K562 (cell line): ENCODE measurements around the gene TMEM185B. TPM values are rescaled to one million over a fixed set of nuclear protein-coding genes. Genes with fewer than 3 reads are reported as not detected.
"Not testable (repeated sequence)": the region's sequence is repeated elsewhere in the genome, so short reads cannot be mapped to it uniquely, and the experiment has no call there.

Experiments used
- ATAC-seq: fragments of 200-7000 bp; cut with Tn5 transposase; 3 replicates; pipeline ENCODE4 v1.9.1; 2020; ENCODE audit warnings: moderate library complexity
- BruUV-seq: library from RNA; stranded (reverse); fragments of 400-500 nt; replicated peaks from 2 replicates; lab custom pipeline; 2021; lab: Mats Ljungman, UMichigan
- CTCF ChIA-PET: fragments of 300-600 bp; formaldehyde crosslinking; extraction: SDS; loops from one replicate; lab custom pipeline; 2021; ENCODE audit warnings: low intra/inter-chr PET ratio; lab: Yijun Ruan, JAX
- POLR2A ChIA-PET: fragments of 300-600, 350-650 bp; sonication (Branson Sonifier 250); formaldehyde crosslinking; extraction: SDS; loops from one replicate; lab custom pipeline; 2021; ENCODE audit warnings: antibody characterized with exemption, inconsistent platforms; lab: Yijun Ruan, JAX
- DNase-seq, 4 experiments: peaks; one replicate each; pipeline versions ENCODE4 v3.0.0 to v3.0.0-alpha.2; 2011 to 2018; ENCODE audit warnings: low spot score in 3 of 4, mixed read lengths in 3 of 4; ENCODE audit errors: extremely low read depth in 1 of 4
- FAIRE-seq: peaks from 2 replicates; lab custom pipeline; 2011; peaks lifted over from hg19 to GRCh38; lab: Jason Lieb, UNC
- H2AFZ ChIP-seq: 2 replicates; pipeline ENCODE4 v1.6.0; 2011; ENCODE audit warnings: low read depth, low read length, control low read depth, inconsistent platforms
- H3K27ac ChIP-seq: fragments of 200-600 bp; 3 replicates; pipeline ENCODE4 v1.8.0; 2011; ENCODE audit warnings: low read depth, mild to moderate bottlenecking, control low read depth, inconsistent platforms, low read length, moderate library complexity, mixed read lengths; ENCODE audit errors: extremely low read depth
- H3K27me3 ChIP-seq, 2 experiments: fragments of 300-600 bp in 1 of 2; 2 replicates in 1 of 2; 3 replicates in 1 of 2; pipeline versions ENCODE4 v1.6.0 to v1.8.0; 2011; ENCODE audit warnings: inconsistent platforms in 2 of 2, low read length in 2 of 2, mild to moderate bottlenecking in 1 of 2, mixed read lengths in 1 of 2, moderate library complexity in 1 of 2; ENCODE audit not compliant: control insufficient read depth in 2 of 2, insufficient read depth in 2 of 2
- H3K36me3 ChIP-seq: fragments of 300-600 bp; 3 replicates; pipeline ENCODE4 v1.8.0; 2011; ENCODE audit warnings: mild to moderate bottlenecking, low read length, inconsistent platforms; ENCODE audit not compliant: control insufficient read depth, insufficient read depth
- H3K4me1 ChIP-seq, 2 experiments: fragments of 200-600 bp in 1 of 2; replicated peaks in 1 of 2; 2 replicates in 1 of 2; 3 replicates in 1 of 2; pipeline versions ENCODE4 v1.5.1 to v1.8.0; 2011; ENCODE audit warnings: inconsistent platforms in 2 of 2, low read length in 2 of 2, mild to moderate bottlenecking in 1 of 2, mixed read lengths in 1 of 2, moderate library complexity in 1 of 2; ENCODE audit not compliant: control insufficient read depth in 2 of 2, insufficient read depth in 2 of 2
- H3K4me2 ChIP-seq: 2 replicates; pipeline ENCODE4 v1.6.1; 2011; ENCODE audit warnings: low read length, control low read depth, inconsistent platforms, mixed read lengths; ENCODE audit not compliant: insufficient read depth
- H3K4me3 ChIP-seq: fragments of 200-600 bp; sonication (generic), shearing (Covaris generic); 2 replicates; pipeline ENCODE4 v1.5.1; 2016; ENCODE audit warnings: control low read depth, inconsistent platforms
- H3K79me2 ChIP-seq: fragments of 200-600 bp; 3 replicates; pipeline ENCODE4 v1.8.0; 2011; ENCODE audit warnings: low read length, inconsistent platforms; ENCODE audit not compliant: control insufficient read depth, insufficient read depth
- H3K9ac ChIP-seq, 2 experiments: 2 replicates each; pipeline versions ENCODE4 v1.6.0 to v1.6.1; 2011; ENCODE audit warnings: low read depth in 2 of 2, low read length in 2 of 2, control low read depth in 1 of 2, inconsistent platforms in 1 of 2, mild to moderate bottlenecking in 1 of 2, mixed read lengths in 1 of 2; ENCODE audit not compliant: insufficient read depth in 1 of 2
- H3K9me1 ChIP-seq: one replicate; pipeline ENCODE4 v1.6.0; 2011; ENCODE audit warnings: inconsistent platforms, mild to moderate bottlenecking, low read length, moderate library complexity; ENCODE audit not compliant: control insufficient read depth, insufficient read depth
- H3K9me3 ChIP-seq: replicated peaks from 2 replicates; pipeline ENCODE4 v1.5.1; 2011; ENCODE audit warnings: low read depth, low read length, inconsistent platforms; ENCODE audit not compliant: control insufficient read depth, insufficient read depth
- H4K20me1 ChIP-seq: replicated peaks from 2 replicates; pipeline ENCODE4 v1.6.1; 2011; ENCODE audit warnings: low read length, inconsistent platforms, mixed read lengths; ENCODE audit not compliant: control insufficient read depth, insufficient read depth
- BCOR ChIP-seq: fragments of 450-650 bp; IDR thresholded peaks from 2 replicates; pipeline ENCODE4 v1.6.1; 2016
- CAMTA2 ChIP-seq: fragments of 250-450 bp; sonication (Bioruptor Pico); conservative IDR thresholded peaks from 2 replicates; pipeline ENCODE4 v1.5.1; 2022
- CCAR2 ChIP-seq: fragments of 200-400 bp; formaldehyde crosslinking; IDR thresholded peaks from 2 replicates; pipeline ENCODE4 v1.6.1; 2017; ENCODE audit warnings: mild to moderate bottlenecking, low read depth, low read length
- DNMT1 ChIP-seq: fragments of 450-650 bp; IDR thresholded peaks from 2 replicates; pipeline ENCODE4 v1.6.1; 2016; ENCODE audit warnings: antibody characterized with exemption, mild to moderate bottlenecking
- HMG20B ChIP-seq: fragments of 250-450 bp; sonication (Bioruptor Pico); IDR thresholded peaks from 2 replicates; pipeline ENCODE4 v1.5.0; 2021; ENCODE audit warnings: mild to moderate bottlenecking
- KDM1A ChIP-seq, 2 experiments: fragments of 450-650 bp; IDR thresholded peaks; 2 replicates each; pipeline ENCODE4 v1.6.1; 2016; ENCODE audit warnings: mild to moderate bottlenecking in 2 of 2
- NEUROD1 ChIP-seq: fragments of 150-350 bp; IDR thresholded peaks from 2 replicates; pipeline ENCODE4 v1.6.1; 2014; ENCODE audit warnings: borderline replicate concordance, low read length, low read depth; ENCODE audit not compliant: partially characterized antibody
- POU5F1 ChIP-seq: fragments of 150-350 bp; IDR thresholded peaks from 2 replicates; pipeline ENCODE4 v1.6.1; 2014; ENCODE audit warnings: borderline replicate concordance, low read length, low read depth, mild to moderate bottlenecking; ENCODE audit not compliant: partially characterized antibody
- RBM25 ChIP-seq: fragments of 200-400 bp; formaldehyde crosslinking; IDR thresholded peaks from 2 replicates; pipeline ENCODE4 v1.6.1; 2018; ENCODE audit warnings: low read length, low read depth, moderate library complexity; ENCODE audit not compliant: severe bottlenecking
- SMARCA5 ChIP-seq: fragments of 450-650 bp; IDR thresholded peaks from 2 replicates; pipeline ENCODE4 v1.6.1; 2016
- ZNF146 ChIP-seq: IDR thresholded peaks from one replicate; pipeline ENCODE4 v1.6.1; 2018; ENCODE audit warnings: missing compliant biosample characterization; ENCODE audit not compliant: unreplicated experiment
- WGBS: fragments of 100-300 bp; shearing (Covaris generic); methylation state at CpG from one replicate; pipeline ENCODE4 v1.1.6; 2016; ENCODE audit warnings: low coverage, mixed read lengths; ENCODE audit not compliant: insufficient coverage; ENCODE audit errors: missing lambda C conversion rate; 5-methylcytosine and 5-hydroxymethylcytosine counted together
- in situ Hi-C: fragments of 300-500 bp; cut with MboI; formaldehyde crosslinking; loops from 4 replicates; pipeline ENCODE4 v1.15.0; 2018; ENCODE audit warnings: inconsistent platforms, mixed read lengths
- intact Hi-C: fragments of 100-400 bp; cut with micrococcal nuclease; formaldehyde crosslinking; loops from 2 replicates; pipeline ENCODE4 v1.14.2; 2022
- polyA plus RNA-seq, 8 experiments: library from polyadenylated mRNA; depleted of rRNA in 4 of 8; stranded (reverse) in 5 of 8; unstranded in 3 of 8; fragments of >200 nt; fragmentation: Nextera tagmentation in 2 of 8; fragmentation: Illumina TruSeq in 1 of 8; extraction: Ambion mirVana in 2 of 8; extraction: Trizol in 1 of 8; gene quantifications; 2 replicates each; pipeline versions ENCODE4 v1.2.1 to v1.2.3, GENCODE V29; 2011 to 2014; ENCODE audit warnings: inconsistent platforms in 1 of 8, missing spikeins in 1 of 8
- total RNA-seq, 7 experiments: library from RNA; depleted of rRNA in 6 of 7; stranded (reverse); fragments of >200 nt in 6 of 7; fragmentation: Illumina TruSeq in 2 of 7; extraction: Trizol in 2 of 7; gene quantifications; 2 replicates each; pipeline versions ENCODE4 v1.2.1 to v1.2.3, GENCODE V29; 2011 to 2021; ENCODE audit warnings: low replicate concordance in 1 of 7
- TF ChIP-seq, protein P1 (sequence below), 2 experiments: fragments of 150-350 bp in 1 of 2; IDR thresholded peaks; 2 replicates each; pipeline ENCODE4 v1.6.1; 2012 to 2016; ENCODE audit warnings: low read depth in 2 of 2, low read length in 2 of 2, mild to moderate bottlenecking in 1 of 2, moderate library complexity in 1 of 2
- TF ChIP-seq, protein P2 (sequence below): sonication (generic); formaldehyde crosslinking; IDR thresholded peaks from 2 replicates; pipeline ENCODE4 v1.8.0; 2022; ENCODE audit warnings: mild to moderate bottlenecking, low read depth, missing genetic modification reagents

Gene TMEM185B
- total and polyA plus RNA-seq, 9 of the 15 experiments (the other 6 are each of a cell fraction or from before 2014, with no cell fraction given) = 2.9 to 28.2 (median 11.5) TPM

DNA sequence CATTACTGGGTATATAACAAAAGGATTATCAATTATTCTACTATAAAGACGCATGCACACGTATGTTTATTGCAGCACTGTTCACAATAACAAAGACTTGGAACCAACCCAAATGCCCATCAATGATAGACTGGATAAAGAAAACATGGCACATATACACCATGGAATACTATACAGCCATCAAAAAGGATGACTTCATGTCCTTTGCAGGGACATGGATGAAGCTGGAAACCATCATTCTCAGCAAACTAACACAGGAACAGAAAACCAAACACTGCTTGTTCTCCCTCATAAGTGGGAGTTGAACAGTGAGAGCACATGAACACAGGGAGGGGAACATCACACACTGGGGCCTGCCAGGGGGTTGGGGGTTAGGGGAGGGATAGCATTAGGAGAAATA lies 12.0 kb upstream of the TMEM185B start:
- intact Hi-C loops, BruUV-seq, H3K9me3 ChIP-seq, H3K27me3 ChIP-seq, H3K79me2 ChIP-seq, H3K9me1 ChIP-seq, H3K36me3 ChIP-seq: not testable (repeated sequence)
- WGBS = 35% methylated on average over 2 of the region's 2 CpGs
- TF ChIP-seq SMARCA5 = 0 out of 2 replicates have a peak, but pooled peaks have one; percentile 49
- TF ChIP-seq BCOR = peak; percentile 84
- peak; percentile 27 for TF ChIP-seq RBM25
- TF ChIP-seq ZNF146 (CRISPR knock-in tag) = peak; percentile 98
- TF ChIP-seq KDM1A (IDR thresholded peaks at IDR 0.05) = peak; percentile 49 to 64; a peak in 2 of 4 replicates
- TF ChIP-seq, all 486 proteins: peak for 5; not testable (repeated sequence) for 481
- H3K4me3 ChIP-seq, H3K4me2 ChIP-seq, in situ Hi-C loops, FAIRE-seq, H3K9ac ChIP-seq, CTCF ChIA-PET, ATAC-seq, DNase-seq, H2AFZ ChIP-seq, H4K20me1 ChIP-seq, H3K27ac ChIP-seq: not testable (repeated sequence)
- POLR2A ChIA-PET = interaction anchor here (1.6 kb wide), 1 partner anchor 8 kb away, joined by 4 read pairs; no protein-coding TSS in a partner anchor
- peaks cover 18 to 23% of the 10 kb centered on the region in 2 experiments for H3K4me1 ChIP-seq

DNA sequence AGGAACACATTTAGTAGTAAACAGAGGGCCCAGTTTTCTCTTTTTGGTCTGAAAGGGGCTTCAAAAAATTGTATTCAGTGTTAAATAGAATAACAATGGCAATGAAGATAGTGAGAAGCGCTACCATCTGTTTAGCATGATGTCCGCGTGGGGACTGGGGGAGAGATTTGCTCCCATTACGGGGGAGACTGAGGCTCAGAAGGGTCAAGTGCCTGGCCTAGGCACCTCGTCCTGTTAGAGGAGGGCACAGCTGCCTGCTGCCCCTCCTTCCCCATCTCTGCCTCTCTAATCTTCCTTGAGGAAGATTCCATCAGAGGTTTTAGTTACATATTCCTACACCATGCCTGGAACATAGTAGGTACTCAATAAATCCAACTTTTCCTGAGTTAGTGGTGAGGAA lies 10.1 kb upstream of the TMEM185B start:
- H3K9me3 ChIP-seq = no peaks in the 10 kb centered on the region
- no peaks in the 10 kb centered on the region for H4K20me1 ChIP-seq
- ATAC-seq (no peak), DNase-seq (no peak), FAIRE-seq (no peak)
- H3K9me1 ChIP-seq = no peaks in the 10 kb centered on the region
- H2AFZ ChIP-seq = no peak overlapping the region
- no peak overlapping the region for H3K4me3 ChIP-seq
- in situ Hi-C loops (no loop called here), intact Hi-C loops (no loop called here)
- no TSS peak for BruUV-seq
- H3K4me1 ChIP-seq = peaks cover 9 to 11% of the 10 kb centered on the region in 2 experiments; a peak in 4 of 5 replicates
- H3K9ac ChIP-seq = no peak overlapping the region
- H3K4me2 ChIP-seq = no peak overlapping the region
- no peaks in the 10 kb centered on the region for H3K27me3 ChIP-seq
- ChIA-PET POLR2A (no interaction called here), CTCF (no interaction called here)
- WGBS = 80% methylated on average over 5 of the region's 5 CpGs
- H3K27ac ChIP-seq = no peak overlapping the region
- H3K79me2 ChIP-seq = no peaks in the 10 kb centered on the region
- no peaks in the 10 kb centered on the region for H3K36me3 ChIP-seq
- TF ChIP-seq CCAR2 (no peak), POU5F1 (no peak), HMG20B (CRISPR knock-in tag) (no peak), DNMT1 (no peak), NEUROD1 (no peak), CAMTA2 (CRISPR knock-in tag) (no peak)
- TF ChIP-seq, protein P1, sequence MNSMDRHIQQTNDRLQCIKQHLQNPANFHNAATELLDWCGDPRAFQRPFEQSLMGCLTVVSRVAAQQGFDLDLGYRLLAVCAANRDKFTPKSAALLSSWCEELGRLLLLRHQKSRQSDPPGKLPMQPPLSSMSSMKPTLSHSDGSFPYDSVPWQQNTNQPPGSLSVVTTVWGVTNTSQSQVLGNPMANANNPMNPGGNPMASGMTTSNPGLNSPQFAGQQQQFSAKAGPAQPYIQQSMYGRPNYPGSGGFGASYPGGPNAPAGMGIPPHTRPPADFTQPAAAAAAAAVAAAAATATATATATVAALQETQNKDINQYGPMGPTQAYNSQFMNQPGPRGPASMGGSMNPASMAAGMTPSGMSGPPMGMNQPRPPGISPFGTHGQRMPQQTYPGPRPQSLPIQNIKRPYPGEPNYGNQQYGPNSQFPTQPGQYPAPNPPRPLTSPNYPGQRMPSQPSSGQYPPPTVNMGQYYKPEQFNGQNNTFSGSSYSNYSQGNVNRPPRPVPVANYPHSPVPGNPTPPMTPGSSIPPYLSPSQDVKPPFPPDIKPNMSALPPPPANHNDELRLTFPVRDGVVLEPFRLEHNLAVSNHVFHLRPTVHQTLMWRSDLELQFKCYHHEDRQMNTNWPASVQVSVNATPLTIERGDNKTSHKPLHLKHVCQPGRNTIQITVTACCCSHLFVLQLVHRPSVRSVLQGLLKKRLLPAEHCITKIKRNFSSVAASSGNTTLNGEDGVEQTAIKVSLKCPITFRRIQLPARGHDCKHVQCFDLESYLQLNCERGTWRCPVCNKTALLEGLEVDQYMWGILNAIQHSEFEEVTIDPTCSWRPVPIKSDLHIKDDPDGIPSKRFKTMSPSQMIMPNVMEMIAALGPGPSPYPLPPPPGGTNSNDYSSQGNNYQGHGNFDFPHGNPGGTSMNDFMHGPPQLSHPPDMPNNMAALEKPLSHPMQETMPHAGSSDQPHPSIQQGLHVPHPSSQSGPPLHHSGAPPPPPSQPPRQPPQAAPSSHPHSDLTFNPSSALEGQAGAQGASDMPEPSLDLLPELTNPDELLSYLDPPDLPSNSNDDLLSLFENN (IDR thresholded peaks at IDR 0.05; ENCODE audit: low read depth in 2 of 2, low read length in 2 of 2) = no peak
- TF ChIP-seq, protein P2, sequence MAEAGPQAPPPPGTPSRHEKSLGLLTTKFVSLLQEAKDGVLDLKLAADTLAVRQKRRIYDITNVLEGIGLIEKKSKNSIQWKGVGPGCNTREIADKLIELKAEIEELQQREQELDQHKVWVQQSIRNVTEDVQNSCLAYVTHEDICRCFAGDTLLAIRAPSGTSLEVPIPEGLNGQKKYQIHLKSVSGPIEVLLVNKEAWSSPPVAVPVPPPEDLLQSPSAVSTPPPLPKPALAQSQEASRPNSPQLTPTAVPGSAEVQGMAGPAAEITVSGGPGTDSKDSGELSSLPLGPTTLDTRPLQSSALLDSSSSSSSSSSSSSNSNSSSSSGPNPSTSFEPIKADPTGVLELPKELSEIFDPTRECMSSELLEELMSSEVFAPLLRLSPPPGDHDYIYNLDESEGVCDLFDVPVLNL (CRISPR knock-in tag) = no peak
